Lower leg skin (tissue), 3 donors: Measurements from ENCODE around the gene LGALS8.

Source experiments
- CTCF ChIP-seq, 3 donors: fragments of 450-650 bp; IDR thresholded peaks; one replicate each; pipeline ENCODE4 v1.5.1; 2016; ENCODE audit warnings: antibody characterized with exemption in 3 of 3, mild to moderate bottlenecking in 3 of 3, moderate library complexity in 2 of 3
- POLR2A ChIP-seq, 2 donors: fragments of 450-650 bp; IDR thresholded peaks; one replicate each; pipeline ENCODE4 v1.6.1; 2016 to 2017; ENCODE audit warnings: antibody characterized with exemption in 2 of 2, mild to moderate bottlenecking in 1 of 2, moderate library complexity in 1 of 2

- TF ChIP-seq CTCF (IDR thresholded peaks at IDR 0.05) (no peak), POLR2A (IDR thresholded peaks at IDR 0.05) (no peak)
These were observed at the start of gene LGALS8 for GRCh38 chr1:236523704-236524141.
